Keratinocyte (primary cell): ENCODE data around the gene GPR176. TPM values are rescaled to one million over a fixed set of nuclear protein-coding genes. Genes with fewer than 3 reads are reported as not detected.
A peak's percentile ranks its signal among the peaks of the same experiment; 100 is the strongest.

Source experiments
- DNase-seq: peaks from one replicate; pipeline ENCODE4 v3.0.0-alpha.2; 2011; ENCODE audit warnings: low read depth, missing footprints, low spot score
- FAIRE-seq: peaks from 2 replicates; lab custom pipeline; 2011; peaks lifted over from hg19 to GRCh38; lab: Jason Lieb, UNC
- H2AFZ ChIP-seq: 2 replicates; pipeline ENCODE4 v1.6.0; 2012; ENCODE audit warnings: low read length, control low read depth, inconsistent platforms; ENCODE audit not compliant: control insufficient read depth
- H3K27ac ChIP-seq: 2 replicates; pipeline ENCODE4 v1.5.1; 2011; ENCODE audit warnings: low read length; ENCODE audit not compliant: control insufficient read depth, insufficient read depth
- H3K27me3 ChIP-seq: 3 replicates; pipeline ENCODE4 v1.6.0; 2011; ENCODE audit warnings: low read length; ENCODE audit not compliant: control insufficient read depth, insufficient read depth; ENCODE audit errors: extremely low read depth
- H3K36me3 ChIP-seq, 2 experiments: 2 replicates in 1 of 2; 3 replicates in 1 of 2; pipeline ENCODE4 v1.5.1; 2011; ENCODE audit warnings: low read length in 2 of 2, mild to moderate bottlenecking in 1 of 2; ENCODE audit not compliant: control insufficient read depth in 2 of 2, insufficient read depth in 2 of 2; ENCODE audit errors: extremely low read depth in 1 of 2
- H3K4me1 ChIP-seq: 3 replicates; pipeline ENCODE4 v1.5.1; 2011; ENCODE audit warnings: low read length; ENCODE audit not compliant: control insufficient read depth, insufficient read depth; ENCODE audit errors: extremely low read depth
- H3K4me2 ChIP-seq: 3 replicates; pipeline ENCODE4 v1.6.0; 2011; ENCODE audit warnings: low read depth, low read length; ENCODE audit not compliant: control insufficient read depth, insufficient read depth; ENCODE audit errors: extremely low read depth
- H3K4me3 ChIP-seq, 3 experiments: fragments of 200-600 bp in 1 of 3; sonication (generic) in 1 of 3; 2 replicates in 2 of 3; 3 replicates in 1 of 3; pipeline ENCODE4 v1.5.1; 2011 to 2016; ENCODE audit warnings: low read length in 3 of 3, mild to moderate bottlenecking in 3 of 3, control low read depth in 2 of 3, inconsistent platforms in 1 of 3, low read depth in 1 of 3, mixed read lengths in 1 of 3, mixed run types in 1 of 3, moderate library complexity in 1 of 3; ENCODE audit not compliant: control insufficient read depth in 2 of 3, insufficient read depth in 2 of 3; ENCODE audit errors: extremely low read depth in 1 of 3
- H3K79me2 ChIP-seq: 2 replicates; pipeline ENCODE4 v1.6.0; 2012; ENCODE audit warnings: low read length; ENCODE audit not compliant: control insufficient read depth, insufficient read depth
- H3K9ac ChIP-seq: 3 replicates; pipeline ENCODE4 v1.6.0; 2011; ENCODE audit warnings: low read length; ENCODE audit not compliant: control insufficient read depth, insufficient read depth; ENCODE audit errors: extremely low read depth
- H3K9me1 ChIP-seq: 3 replicates; pipeline ENCODE4 v1.6.0; 2011; ENCODE audit warnings: low read length; ENCODE audit not compliant: control insufficient read depth, insufficient read depth; ENCODE audit errors: extremely low read depth
- H3K9me3 ChIP-seq: 2 replicates; pipeline ENCODE4 v1.5.1; 2012; ENCODE audit warnings: low read depth, low read length; ENCODE audit not compliant: control insufficient read depth
- H4K20me1 ChIP-seq: 3 replicates; pipeline ENCODE4 v1.6.0; 2011; ENCODE audit warnings: low read length; ENCODE audit not compliant: control insufficient read depth, insufficient read depth; ENCODE audit errors: extremely low read depth
- EZH2 ChIP-seq: IDR thresholded peaks from one replicate; pipeline ENCODE4 v1.6.1; 2012; ENCODE audit warnings: inconsistent platforms, mild to moderate bottlenecking, low read length, moderate library complexity
- dilution Hi-C: fragments of 300-500 bp; cut with MboI; formaldehyde crosslinking; loops from one replicate; pipeline ENCODE4 v1.7.0; 2020; ENCODE audit warnings: low sequenced_read_pairs; ENCODE audit not compliant: extremely low pct_ligation_motif_present
- polyA plus RNA-seq, 5 experiments: library from polyadenylated mRNA; depleted of rRNA in 3 of 5; stranded (reverse) in 3 of 5; stranded (forward) in 1 of 5; unstranded in 1 of 5; fragments of >200 nt; gene quantifications; 1 replicate in 1 of 5; 2 replicates in 3 of 5; 3 replicates in 1 of 5; pipeline versions ENCODE4 v1.2.1 to v1.2.3, GENCODE V29; 2011 to 2012; ENCODE audit warnings: missing spikeins in 2 of 5, low read depth in 1 of 5, low replicate concordance in 1 of 5
- TF ChIP-seq, protein P1 (sequence below), 3 experiments: IDR thresholded peaks in 1 of 3; conservative IDR thresholded peaks in 1 of 3; optimal IDR thresholded peaks in 1 of 3; 2 replicates in 2 of 3; 3 replicates in 1 of 3; pipeline versions ENCODE3 to v1.5.1; 2011; ENCODE audit warnings: low read length in 3 of 3, mild to moderate bottlenecking in 3 of 3, moderate library complexity in 2 of 3, control low read depth in 1 of 3, inconsistent platforms in 1 of 3; ENCODE audit not compliant: insufficient read depth in 2 of 3; ENCODE audit errors: extremely low read depth in 1 of 3

GPR176 gene
- polyA plus RNA-seq, 1 donor (not counting 4 experiments of a cell fraction or from before 2014, with no cell fraction given): 12.5 TPM

DNA sequence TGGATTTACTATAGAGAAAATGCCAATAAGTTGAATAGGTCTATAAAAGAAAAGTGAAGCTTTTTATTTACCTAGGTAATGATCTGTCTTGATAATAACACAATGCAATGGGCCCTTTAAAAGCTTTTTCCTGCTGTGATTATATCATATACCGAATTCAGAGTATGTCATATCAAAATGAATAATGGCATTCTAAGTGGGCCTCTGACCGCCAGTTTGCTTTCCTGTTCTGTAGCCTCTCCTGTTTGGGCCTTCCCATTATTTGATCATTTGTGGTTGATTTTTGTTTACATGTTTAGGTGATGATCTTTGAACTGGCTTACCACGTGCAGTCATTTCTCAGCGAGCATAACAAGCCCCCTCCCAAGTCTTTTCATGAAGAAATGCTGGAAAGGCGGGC, 28.8 kb upstream of the GPR176 start:
- FAIRE-seq (no peak), DNase-seq (no peak)
- H4K20me1 ChIP-seq: no peaks in the 10 kb centered on the region
- no peak overlapping the region for H3K27ac ChIP-seq
- H3K9me1 ChIP-seq: no peaks in the 10 kb centered on the region
- H3K9ac ChIP-seq: no peak overlapping the region
- H3K4me3 ChIP-seq: no peak overlapping the region
- no peaks in the 10 kb centered on the region for H3K9me3 ChIP-seq
- H2AFZ ChIP-seq: no peak overlapping the region
- TF ChIP-seq, protein P1, sequence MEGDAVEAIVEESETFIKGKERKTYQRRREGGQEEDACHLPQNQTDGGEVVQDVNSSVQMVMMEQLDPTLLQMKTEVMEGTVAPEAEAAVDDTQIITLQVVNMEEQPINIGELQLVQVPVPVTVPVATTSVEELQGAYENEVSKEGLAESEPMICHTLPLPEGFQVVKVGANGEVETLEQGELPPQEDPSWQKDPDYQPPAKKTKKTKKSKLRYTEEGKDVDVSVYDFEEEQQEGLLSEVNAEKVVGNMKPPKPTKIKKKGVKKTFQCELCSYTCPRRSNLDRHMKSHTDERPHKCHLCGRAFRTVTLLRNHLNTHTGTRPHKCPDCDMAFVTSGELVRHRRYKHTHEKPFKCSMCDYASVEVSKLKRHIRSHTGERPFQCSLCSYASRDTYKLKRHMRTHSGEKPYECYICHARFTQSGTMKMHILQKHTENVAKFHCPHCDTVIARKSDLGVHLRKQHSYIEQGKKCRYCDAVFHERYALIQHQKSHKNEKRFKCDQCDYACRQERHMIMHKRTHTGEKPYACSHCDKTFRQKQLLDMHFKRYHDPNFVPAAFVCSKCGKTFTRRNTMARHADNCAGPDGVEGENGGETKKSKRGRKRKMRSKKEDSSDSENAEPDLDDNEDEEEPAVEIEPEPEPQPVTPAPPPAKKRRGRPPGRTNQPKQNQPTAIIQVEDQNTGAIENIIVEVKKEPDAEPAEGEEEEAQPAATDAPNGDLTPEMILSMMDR (optimal IDR thresholded peaks at IDR 0.05 in 1 of 3, IDR thresholded peaks at IDR 0.05 in 1 of 3, conservative IDR thresholded peaks at IDR 0.05 in 1 of 3; ENCODE audit: extremely low read depth in 1 of 3, insufficient read depth in 2 of 3, low read length in 3 of 3): no peak
- no peak for TF ChIP-seq EZH2
- peaks cover 2% of the 10 kb centered on the region for H3K79me2 ChIP-seq
- H3K27me3 ChIP-seq: no peaks in the 10 kb centered on the region
- H3K4me1 ChIP-seq: peaks cover 8% of the 10 kb centered on the region
- peaks cover 26 to 29% of the 10 kb centered on the region in 2 experiments for H3K36me3 ChIP-seq
- dilution Hi-C loops: no loop called here
- no peak overlapping the region for H3K4me2 ChIP-seq

DNA sequence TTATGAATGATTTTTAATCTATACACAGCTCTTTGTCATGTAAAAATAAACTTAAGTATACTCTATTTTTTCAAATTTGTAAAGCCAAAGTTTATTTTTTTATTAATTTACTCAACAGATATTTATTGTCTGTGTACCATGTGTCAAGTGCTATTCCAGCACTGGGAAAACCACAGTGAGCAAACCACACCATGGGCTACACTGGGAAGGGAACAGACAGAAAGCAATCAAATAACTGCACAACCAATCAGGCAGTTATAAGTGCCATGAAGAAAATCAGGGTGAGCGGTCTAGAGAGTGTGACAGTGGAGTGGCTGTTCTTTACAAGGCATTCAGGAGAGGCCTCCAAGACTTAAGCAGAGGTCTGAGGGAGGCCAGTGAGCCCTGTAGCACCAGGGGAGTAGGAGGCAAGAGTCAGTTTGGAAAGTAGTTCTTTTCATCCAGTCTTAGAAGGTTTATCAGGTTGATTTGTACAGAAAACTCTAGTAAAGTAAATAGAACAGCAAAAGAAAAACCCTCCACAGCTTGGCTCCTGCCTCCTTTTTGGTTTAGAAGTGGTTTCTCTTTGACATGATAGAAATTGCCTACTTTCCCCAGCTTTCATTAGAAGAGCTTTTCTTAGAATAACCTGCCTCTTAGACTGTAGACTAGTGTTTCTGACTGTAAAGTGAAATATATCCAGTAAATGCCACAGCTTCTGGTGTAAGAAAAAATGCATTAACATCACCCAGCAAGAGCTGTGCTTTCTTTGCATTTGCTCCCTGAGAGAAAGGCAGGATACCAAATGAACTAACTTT, 27.5 kb upstream of the GPR176 start:
- FAIRE-seq (peak; percentile 39), DNase-seq (no peak)
- Histone ChIP-seq H3K27me3 (no peaks in the 10 kb centered on the region), H2AFZ (no peak overlapping the region), H3K36me3 (peaks cover 26 to 36% of the 10 kb centered on the region in 2 experiments), H3K9me1 (no peaks in the 10 kb centered on the region), H3K27ac (no peak overlapping the region), H3K9me3 (no peaks in the 10 kb centered on the region), H3K4me2 (no peak overlapping the region), H4K20me1 (no peaks in the 10 kb centered on the region), H3K4me3 (no peak overlapping the region), H3K4me1 (no peaks in the 10 kb centered on the region), H3K9ac (no peak overlapping the region), H3K79me2 (peaks cover 4% of the 10 kb centered on the region)
- TF ChIP-seq, protein P1 (optimal IDR thresholded peaks at IDR 0.05 in 1 of 3, IDR thresholded peaks at IDR 0.05 in 1 of 3, conservative IDR thresholded peaks at IDR 0.05 in 1 of 3; ENCODE audit: extremely low read depth in 1 of 3, insufficient read depth in 2 of 3, low read length in 3 of 3): no peak
- TF ChIP-seq EZH2: no peak
- dilution Hi-C loops: no loop called here
